A549 (cell line): ENCODE data around the gene UGT1A9. TPM values are rescaled to one million over a fixed set of nuclear protein-coding genes. Genes with fewer than 3 reads are reported as not detected.

Source experiments
- ATAC-seq, 2 experiments: fragments of 200-7000 bp in 1 of 2; fragments of >200 bp in 1 of 2; cut with Nextera tagmentation in 1 of 2; cut with Tn5 transposase in 1 of 2; 3 replicates each; pipeline versions ENCODE4 v1.8.0 to v1.9.1; 2018 to 2020; ENCODE audit warnings: mild to moderate bottlenecking in 1 of 2, moderate library complexity in 1 of 2
- CTCF ChIA-PET: fragments of 300-600 bp; sonication (Branson Sonifier 250); formaldehyde crosslinking; extraction: SDS; loops from one replicate; lab custom pipeline; 2021; ENCODE audit warnings: antibody characterized with exemption, inconsistent platforms; lab: Yijun Ruan, JAX
- POLR2A ChIA-PET: fragments of 350-600 bp; formaldehyde crosslinking; extraction: SDS; loops from one replicate; lab custom pipeline; 2021; ENCODE audit warnings: antibody characterized with exemption, inconsistent platforms; lab: Yijun Ruan, JAX
- DNase-seq, 2 experiments: peaks; one replicate each; pipeline versions ENCODE4 v3.0.0 to v3.0.0-alpha.2; 2011 to 2016; ENCODE audit warnings: low read depth in 1 of 2, low spot score in 1 of 2
- FAIRE-seq: peaks from 2 replicates; lab custom pipeline; 2011; peaks lifted over from hg19 to GRCh38; lab: Jason Lieb, UNC
- H3K27ac ChIP-seq, 2 experiments: fragments of >200 bp; sonication (Bioruptor Twin); formaldehyde crosslinking; 3 replicates each; pipeline ENCODE4 v1.5.1; 2016 to 2017
- H3K4me1 ChIP-seq: fragments of >200 bp; sonication (Bioruptor Twin); formaldehyde crosslinking; 3 replicates; pipeline ENCODE4 v1.6.1; 2016
- H3K4me2 ChIP-seq: fragments of >200 bp; sonication (Bioruptor Twin); formaldehyde crosslinking; 3 replicates; pipeline ENCODE4 v1.6.1; 2016
- H3K4me3 ChIP-seq: fragments of >200 bp; sonication (Bioruptor Twin); formaldehyde crosslinking; 3 replicates; pipeline ENCODE4 v1.5.1; 2016
- H3K9me3 ChIP-seq: fragments of >200 bp; sonication (Bioruptor Twin); formaldehyde crosslinking; 3 replicates; pipeline ENCODE4 v1.6.1; 2016
- BHLHE40 ChIP-seq: IDR thresholded peaks from 2 replicates; pipeline ENCODE4 v1.6.1; 2012; ENCODE audit warnings: low read depth, low read length, inconsistent platforms
- CBX2 ChIP-seq: fragments of 200-600 bp; sonication (generic); IDR thresholded peaks from 2 replicates; pipeline ENCODE4 v1.6.1; 2016; ENCODE audit warnings: low read depth, mild to moderate bottlenecking, borderline replicate concordance
- CHD2 ChIP-seq: fragments of 150-350 bp; IDR thresholded peaks from 2 replicates; pipeline ENCODE4 v1.6.1; 2014; ENCODE audit warnings: low read length; ENCODE audit not compliant: partially characterized antibody
- E2F6 ChIP-seq: IDR thresholded peaks from 2 replicates; pipeline ENCODE4 v1.6.1; 2012; ENCODE audit warnings: low read depth, borderline replicate concordance
- EHMT2 ChIP-seq: fragments of 200-600 bp; sonication (generic); IDR thresholded peaks from 2 replicates; pipeline ENCODE4 v1.6.1; 2016; ENCODE audit warnings: antibody characterized with exemption, low read depth, mild to moderate bottlenecking, moderate library complexity
- FOSL2 ChIP-seq, 2 experiments: fragments of 450-650 bp in 1 of 2; fragments of >200 bp in 1 of 2; sonication (Bioruptor Twin) in 1 of 2; formaldehyde crosslinking; IDR thresholded peaks; 2 replicates each; pipeline versions ENCODE4 v1.5.0 to v1.6.1; 2016 to 2020; ENCODE audit warnings: mild to moderate bottlenecking in 1 of 2, moderate library complexity in 1 of 2
- GATA3 ChIP-seq: IDR thresholded peaks from 2 replicates; pipeline ENCODE4 v1.6.1; 2012; ENCODE audit warnings: borderline replicate concordance
- HMGXB4 ChIP-seq: fragments of 250-450 bp; sonication (Bioruptor Pico); IDR thresholded peaks from 2 replicates; pipeline ENCODE4 v1.5.0; 2021; ENCODE audit warnings: mild to moderate bottlenecking, moderate library complexity, borderline replicate concordance
- HOXB13 ChIP-seq: fragments of 250-450 bp; sonication (Bioruptor Pico); IDR thresholded peaks from 2 replicates; pipeline ENCODE4 v1.5.0; 2020; ENCODE audit warnings: low read depth, mild to moderate bottlenecking, moderate library complexity
- JUNB ChIP-seq: fragments of >200 bp; sonication (Bioruptor Twin); formaldehyde crosslinking; IDR thresholded peaks from 2 replicates; pipeline ENCODE4 v1.6.1; 2016
- KDM1A ChIP-seq: fragments of 200-600 bp; sonication (generic); IDR thresholded peaks from 2 replicates; pipeline ENCODE4 v1.6.1; 2016; ENCODE audit warnings: low read depth, mild to moderate bottlenecking
- KDM5A ChIP-seq: fragments of 200-600 bp; sonication (generic); IDR thresholded peaks from 2 replicates; pipeline ENCODE4 v1.6.1; 2016; ENCODE audit warnings: antibody characterized with exemption, mild to moderate bottlenecking
- MAZ ChIP-seq: fragments of 150-350 bp; IDR thresholded peaks from 2 replicates; pipeline ENCODE4 v1.6.1; 2014; ENCODE audit warnings: antibody characterized with exemption, low read depth, low read length, borderline replicate concordance
- MYC ChIP-seq: IDR thresholded peaks from 2 replicates; pipeline ENCODE4 v1.6.1; 2012; ENCODE audit warnings: mild to moderate bottlenecking, inconsistent platforms, low read length, improper control_type of control experiment, borderline replicate concordance
- RAD21 ChIP-seq, 2 experiments: fragments of >200 bp in 1 of 2; sonication (Bioruptor Twin) in 1 of 2; formaldehyde crosslinking in 1 of 2; IDR thresholded peaks in 1 of 2; conservative IDR thresholded peaks in 1 of 2; 2 replicates in 1 of 2; 3 replicates in 1 of 2; pipeline ENCODE4 v1.6.1; 2012 to 2018; ENCODE audit warnings: inconsistent platforms in 1 of 2
- REST ChIP-seq: fragments of 200-600 bp; sonication (generic); IDR thresholded peaks from 2 replicates; pipeline ENCODE4 v1.6.1; 2016; ENCODE audit warnings: antibody characterized with exemption, mild to moderate bottlenecking, moderate library complexity
- SMC3 ChIP-seq: fragments of >200 bp; sonication (Bioruptor Twin); formaldehyde crosslinking; IDR thresholded peaks from 3 replicates; pipeline ENCODE4 v1.6.1; 2018; ENCODE audit warnings: inconsistent platforms
- SREBF2 ChIP-seq: fragments of 450-650 bp; IDR thresholded peaks from 2 replicates; pipeline ENCODE4 v1.6.1; 2014; ENCODE audit warnings: mild to moderate bottlenecking, moderate library complexity
- WGBS: methylation state at CpG from one replicate; pipeline ENCODE4 v1.1.6; 2017; ENCODE audit errors: missing lambda C conversion rate; 5-methylcytosine and 5-hydroxymethylcytosine counted together
- polyA plus RNA-seq, 4 experiments: library from polyadenylated mRNA; depleted of rRNA in 3 of 4; stranded (reverse); fragments of >200 nt; fragmentation: RNase III in 1 of 4; extraction: RNeasy Plus Mini Kit Qiagen cat#74134 plus additional on column Dnase treatment in 1 of 4; gene quantifications; 2 replicates in 3 of 4; 3 replicates in 1 of 4; pipeline ENCODE4 v1.2.3, GENCODE V29; 2011 to 2017

Gene UGT1A9
- polyA plus RNA-seq, 2 of the 4 experiments (the other 2 are of a cell fraction): 11.0 to 13.1 TPM

GRCh38 chr2:233711312-233712008 lies 39.8 kb downstream of the UGT1A9 start (continued):
- TF ChIP-seq EHMT2 (no peak), SMC3 (peak; percentile 95), BHLHE40 (no peak), KDM5A (no peak), FOSL2 (IDR thresholded peaks at IDR 0.05) (no peak), FOSL2 (CRISPR knock-in tag; IDR thresholded peaks at IDR 0.05) (no peak), RAD21 (conservative IDR thresholded peaks at IDR 0.05 in 1 of 2, IDR thresholded peaks at IDR 0.05 in 1 of 2) (peak; percentile 92 to 95)
- TF ChIP-seq, all 56 proteins: peak for 7

GRCh38 chr2:233712611-233713261 lies 41.0 kb downstream of the UGT1A9 start, which contains the start of gene UGT1A5:
TSS of gene UGT1A5 (plus strand) at chr2:233712907. CDS start at chr2:233712992, 85 bp downstream.
- ChIA-PET POLR2A (no interaction called here), CTCF (interaction anchor here (1.1 to 2.9 kb wide), 16 partner anchors 14 to 291 kb away, joined by 3 to 16 read pairs (median 4); partner anchors contain the start of gene UGT1A3)
- H3K4me3 ChIP-seq: no peak within 1 kb of the TSS
- no peak for TF ChIP-seq MAZ
- TF ChIP-seq MYC: no peak
- TF ChIP-seq E2F6: no peak
- TF ChIP-seq FOSL2 (IDR thresholded peaks at IDR 0.05): no peak
- no peak for TF ChIP-seq FOSL2 (CRISPR knock-in tag; IDR thresholded peaks at IDR 0.05)
- TF ChIP-seq JUNB: no peak
- no peak for TF ChIP-seq CHD2
- TF ChIP-seq HMGXB4 (CRISPR knock-in tag): no peak
- TF ChIP-seq KDM1A: no peak
- no peak for TF ChIP-seq REST
- no peak for TF ChIP-seq HOXB13 (CRISPR knock-in tag)
- TF ChIP-seq SREBF2: no peak
- TF ChIP-seq EHMT2: no peak
- no peak for TF ChIP-seq CBX2
- TF ChIP-seq GATA3: no peak
- no peak for TF ChIP-seq RAD21 (conservative IDR thresholded peaks at IDR 0.05 in 1 of 2, IDR thresholded peaks at IDR 0.05 in 1 of 2)
- H3K9me3 ChIP-seq: peaks cover 17% of the 10 kb centered on the region
- peaks cover 40% of the 10 kb centered on the region for H3K4me1 ChIP-seq
- H3K27ac ChIP-seq: peak within 1 kb of the TSS; percentile 98 to 100
- WGBS: 89% methylated on average over 14 of the region's 14 CpGs
- FAIRE-seq (no peak), ATAC-seq (no peak), DNase-seq (no peak)
- H3K4me2 ChIP-seq: no peak within 1 kb of the TSS
